Stimulated activated CD4-positive, alpha-beta T cell treated with anti-CD3 and anti-CD28 coated beads, Interleukin-2, amount 100 ng/mL, for 48 hours (primary cell): Measurements from ENCODE around the gene KRTAP12-1.
"Not testable (repeated sequence)": the region's sequence is repeated elsewhere in the genome, so short reads cannot be mapped to it uniquely, and the experiment has no call there.

Source experiments
- DNase-seq, 2 donors: peaks; one replicate each; pipeline ENCODE4 v3.0.0-alpha.2; 2020

KRTAP12-1 gene

DNA sequence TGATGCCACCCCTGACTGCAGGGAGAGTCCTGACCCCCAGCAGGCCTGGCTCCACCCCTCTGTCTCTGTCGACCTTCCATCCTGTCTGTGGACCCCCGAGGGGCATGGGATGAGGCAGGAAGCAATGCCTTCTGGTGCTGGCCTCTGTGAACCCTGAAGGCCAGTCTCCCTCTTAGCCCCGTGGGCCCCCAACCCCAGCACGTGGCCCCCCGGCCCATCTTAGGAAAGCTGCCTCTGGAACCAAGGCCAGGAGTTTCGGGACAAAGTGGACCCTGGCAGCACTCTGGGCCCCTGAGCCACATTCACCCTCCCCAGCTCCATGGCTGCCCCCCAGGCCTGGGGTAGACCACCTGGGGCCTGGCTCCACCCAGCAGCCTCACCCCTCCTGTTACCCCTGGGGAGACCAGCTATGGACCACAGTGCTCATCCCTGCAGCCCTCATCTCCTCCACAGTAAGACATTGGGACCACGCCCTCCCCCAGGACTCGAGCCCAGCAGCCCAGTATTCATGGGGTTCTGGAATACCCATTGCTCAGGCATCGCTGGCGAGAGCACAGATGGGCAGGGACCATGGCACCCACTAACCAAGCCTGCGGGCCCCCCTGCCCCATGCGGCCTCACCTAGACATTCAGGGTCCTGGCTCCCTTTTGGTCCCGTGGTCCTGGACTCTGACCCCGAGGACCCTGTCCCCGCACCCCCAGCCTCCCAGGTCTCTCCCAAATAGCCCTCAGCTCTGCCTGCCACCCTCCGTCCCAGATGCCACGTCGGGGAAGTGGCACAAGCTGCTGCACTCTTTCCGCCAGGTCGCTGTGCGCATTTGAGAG, 43.2 kb downstream of the KRTAP12-1 start:
- DNase-seq: not testable (repeated sequence)

DNA sequence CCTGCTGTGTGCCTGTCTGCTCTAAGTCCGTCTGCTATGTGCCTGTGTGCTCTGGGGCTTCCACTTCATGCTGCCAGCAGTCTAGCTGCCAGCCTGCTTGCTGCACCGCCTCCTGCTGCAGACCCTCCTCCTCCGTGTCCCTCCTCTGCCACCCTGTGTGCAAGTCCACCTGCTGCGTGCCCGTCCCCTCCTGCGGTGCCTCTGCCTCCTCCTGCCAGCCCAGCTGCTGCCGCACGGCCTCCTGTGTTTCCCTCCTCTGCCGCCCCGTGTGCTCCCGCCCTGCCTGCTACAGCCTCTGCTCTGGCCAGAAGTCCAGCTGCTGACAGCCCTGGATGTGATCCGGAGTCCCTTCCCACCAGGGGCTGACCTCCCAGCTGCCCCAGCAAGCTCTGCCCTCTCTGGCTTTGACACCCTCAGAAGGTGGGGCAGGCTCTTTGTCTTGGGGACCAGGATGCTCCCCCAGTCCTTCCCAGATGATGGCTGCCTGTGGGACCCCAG, 44.1 kb downstream of the KRTAP12-1 start:
- DNase-seq: not testable (repeated sequence)

DNA sequence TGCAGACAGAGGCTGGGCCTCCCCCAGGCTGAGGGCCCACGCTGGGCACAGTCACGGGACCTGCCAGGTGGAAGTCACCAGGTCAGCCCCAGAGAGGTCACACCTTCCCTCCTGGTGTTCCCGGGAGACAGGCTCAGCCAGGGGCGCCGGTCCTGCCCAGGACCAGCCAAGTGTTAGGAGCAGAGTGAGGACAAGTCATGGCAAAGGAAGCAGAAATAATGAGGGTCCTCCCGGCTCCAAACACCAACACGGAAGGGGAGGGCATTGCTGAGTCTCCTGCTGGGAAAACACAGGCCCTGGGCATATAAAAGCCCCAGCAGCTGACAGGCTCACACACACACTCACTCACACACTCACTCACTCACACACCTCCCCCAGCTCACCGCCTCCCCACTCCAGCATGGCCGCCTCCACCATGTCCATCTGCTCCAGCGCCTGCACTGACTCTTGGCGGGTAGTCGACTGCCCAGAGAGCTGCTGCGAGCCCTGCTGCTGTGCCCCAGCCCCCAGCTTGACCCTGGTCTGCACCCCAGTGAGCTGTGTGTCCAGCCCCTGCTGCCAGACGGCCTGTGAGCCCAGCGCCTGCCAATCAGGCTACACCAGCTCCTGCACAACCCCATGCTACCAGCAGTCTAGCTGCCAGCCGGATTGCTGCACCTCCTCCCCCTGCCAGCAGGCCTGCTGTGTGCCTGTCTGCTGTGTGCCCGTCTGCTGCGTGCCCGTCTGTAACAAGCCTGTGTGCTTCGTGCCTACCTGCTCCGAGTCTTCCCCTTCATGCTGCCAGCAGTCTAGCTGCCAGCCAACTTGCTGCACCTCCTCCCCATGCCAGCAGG, 44.7 kb downstream of the KRTAP12-1 start, which contains the start of gene KRTAP10-10:
TSS of gene KRTAP10-10 (plus strand) at position 339 of the 833 bp plus-strand sequence. CDS start at position 401, 62 bp downstream.
- DNase-seq: no peak

DNA sequence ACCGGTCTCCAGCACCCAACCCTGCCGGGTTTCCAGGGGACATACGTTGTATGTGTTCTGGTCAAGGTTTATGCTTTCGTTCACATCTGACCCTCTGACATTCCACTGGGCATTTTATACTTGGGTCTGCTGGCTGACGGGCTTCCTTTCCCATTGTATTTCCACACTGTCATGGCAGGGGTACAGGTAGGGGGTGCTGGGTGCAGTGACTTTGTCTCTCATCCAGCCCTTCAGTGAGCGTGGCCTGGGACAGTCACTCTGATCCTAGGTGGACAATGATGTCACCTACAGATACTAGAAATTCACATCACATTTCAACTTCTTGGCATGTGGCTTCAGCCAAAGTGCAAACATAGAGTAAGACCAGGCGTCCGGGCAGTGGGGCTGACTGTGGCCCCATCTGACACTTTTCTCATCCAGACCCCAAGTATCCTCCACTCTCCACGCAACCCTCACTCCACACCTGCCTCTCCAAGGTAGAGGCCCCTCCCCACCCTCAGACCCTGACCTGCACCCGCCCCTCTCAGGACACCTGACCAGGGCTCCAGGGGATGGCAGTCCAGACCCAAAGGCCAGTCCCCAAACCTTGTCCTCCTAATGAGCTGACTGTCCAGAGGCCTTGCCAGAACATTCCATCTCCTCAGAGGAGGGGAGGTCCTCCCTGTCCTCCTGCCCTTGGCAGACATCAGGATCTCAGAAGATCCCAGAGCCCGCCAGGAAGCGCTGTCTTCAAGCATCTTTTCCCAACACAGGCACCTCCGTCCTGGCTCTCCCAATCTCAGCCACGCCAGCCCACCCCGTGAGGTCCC, 45.5 kb downstream of the KRTAP12-1 start:
- no peak for DNase-seq

DNA sequence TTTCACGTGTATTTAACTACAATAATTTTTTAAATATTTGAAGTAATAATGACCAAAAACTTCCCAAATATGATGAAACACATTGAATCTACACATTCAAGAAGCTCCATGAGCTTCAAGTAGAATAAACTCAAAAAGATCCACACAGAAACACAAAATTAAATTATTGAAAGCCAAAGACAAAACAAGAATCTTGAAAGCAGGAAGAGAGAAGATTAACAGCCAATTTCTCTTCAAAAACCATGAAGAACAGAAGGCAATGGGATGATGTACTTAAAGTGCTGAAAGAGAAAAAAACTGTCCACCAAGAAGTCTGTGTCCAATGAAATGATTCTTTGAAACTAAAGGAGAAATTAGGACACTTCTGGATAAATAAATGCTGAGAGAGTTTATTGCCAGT, 49.9 kb downstream of the KRTAP12-1 start:
- no peak for DNase-seq
